K562 (cell line): ENCODE measurements around the gene SHOX. TPM values are rescaled to one million over a fixed set of nuclear protein-coding genes. Genes with fewer than 3 reads are reported as not detected.

Source experiments
- ATAC-seq: fragments of 200-7000 bp; cut with Tn5 transposase; 3 replicates; pipeline ENCODE4 v1.9.1; 2020; ENCODE audit warnings: moderate library complexity
- BruUV-seq: library from RNA; stranded (reverse); fragments of 400-500 nt; replicated peaks from 2 replicates; lab custom pipeline; 2021; lab: Mats Ljungman, UMichigan
- CTCF ChIA-PET: fragments of 300-600 bp; formaldehyde crosslinking; extraction: SDS; loops from one replicate; lab custom pipeline; 2021; ENCODE audit warnings: low intra/inter-chr PET ratio; lab: Yijun Ruan, JAX
- POLR2A ChIA-PET: fragments of 300-600, 350-650 bp; sonication (Branson Sonifier 250); formaldehyde crosslinking; extraction: SDS; loops from one replicate; lab custom pipeline; 2021; ENCODE audit warnings: antibody characterized with exemption, inconsistent platforms; lab: Yijun Ruan, JAX
- DNase-seq, 4 experiments: peaks; one replicate each; pipeline versions ENCODE4 v3.0.0 to v3.0.0-alpha.2; 2011 to 2018; ENCODE audit warnings: low spot score in 3 of 4, mixed read lengths in 3 of 4; ENCODE audit errors: extremely low read depth in 1 of 4
- FAIRE-seq: peaks from 2 replicates; lab custom pipeline; 2011; peaks lifted over from hg19 to GRCh38; lab: Jason Lieb, UNC
- H2AFZ ChIP-seq: 2 replicates; pipeline ENCODE4 v1.6.0; 2011; ENCODE audit warnings: low read depth, low read length, control low read depth, inconsistent platforms
- H3K27ac ChIP-seq: fragments of 200-600 bp; 3 replicates; pipeline ENCODE4 v1.8.0; 2011; ENCODE audit warnings: low read depth, mild to moderate bottlenecking, control low read depth, inconsistent platforms, low read length, moderate library complexity, mixed read lengths; ENCODE audit errors: extremely low read depth
- H3K27me3 ChIP-seq, 2 experiments: fragments of 300-600 bp in 1 of 2; 2 replicates in 1 of 2; 3 replicates in 1 of 2; pipeline versions ENCODE4 v1.6.0 to v1.8.0; 2011; ENCODE audit warnings: inconsistent platforms in 2 of 2, low read length in 2 of 2, mild to moderate bottlenecking in 1 of 2, mixed read lengths in 1 of 2, moderate library complexity in 1 of 2; ENCODE audit not compliant: control insufficient read depth in 2 of 2, insufficient read depth in 2 of 2
- H3K36me3 ChIP-seq: fragments of 300-600 bp; 3 replicates; pipeline ENCODE4 v1.8.0; 2011; ENCODE audit warnings: mild to moderate bottlenecking, low read length, inconsistent platforms; ENCODE audit not compliant: control insufficient read depth, insufficient read depth
- H3K4me1 ChIP-seq, 2 experiments: fragments of 200-600 bp in 1 of 2; replicated peaks in 1 of 2; 2 replicates in 1 of 2; 3 replicates in 1 of 2; pipeline versions ENCODE4 v1.5.1 to v1.8.0; 2011; ENCODE audit warnings: inconsistent platforms in 2 of 2, low read length in 2 of 2, mild to moderate bottlenecking in 1 of 2, mixed read lengths in 1 of 2, moderate library complexity in 1 of 2; ENCODE audit not compliant: control insufficient read depth in 2 of 2, insufficient read depth in 2 of 2
- H3K4me2 ChIP-seq: 2 replicates; pipeline ENCODE4 v1.6.1; 2011; ENCODE audit warnings: low read length, control low read depth, inconsistent platforms, mixed read lengths; ENCODE audit not compliant: insufficient read depth
- H3K4me3 ChIP-seq: fragments of 200-600 bp; sonication (generic), shearing (Covaris generic); 2 replicates; pipeline ENCODE4 v1.5.1; 2016; ENCODE audit warnings: control low read depth, inconsistent platforms
- H3K79me2 ChIP-seq: fragments of 200-600 bp; 3 replicates; pipeline ENCODE4 v1.8.0; 2011; ENCODE audit warnings: low read length, inconsistent platforms; ENCODE audit not compliant: control insufficient read depth, insufficient read depth
- H3K9ac ChIP-seq, 2 experiments: 2 replicates each; pipeline versions ENCODE4 v1.6.0 to v1.6.1; 2011; ENCODE audit warnings: low read depth in 2 of 2, low read length in 2 of 2, control low read depth in 1 of 2, inconsistent platforms in 1 of 2, mild to moderate bottlenecking in 1 of 2, mixed read lengths in 1 of 2; ENCODE audit not compliant: insufficient read depth in 1 of 2
- H3K9me1 ChIP-seq: one replicate; pipeline ENCODE4 v1.6.0; 2011; ENCODE audit warnings: inconsistent platforms, mild to moderate bottlenecking, low read length, moderate library complexity; ENCODE audit not compliant: control insufficient read depth, insufficient read depth
- H3K9me3 ChIP-seq: replicated peaks from 2 replicates; pipeline ENCODE4 v1.5.1; 2011; ENCODE audit warnings: low read depth, low read length, inconsistent platforms; ENCODE audit not compliant: control insufficient read depth, insufficient read depth
- H4K20me1 ChIP-seq: replicated peaks from 2 replicates; pipeline ENCODE4 v1.6.1; 2011; ENCODE audit warnings: low read length, inconsistent platforms, mixed read lengths; ENCODE audit not compliant: control insufficient read depth, insufficient read depth
- ARID2 ChIP-seq: fragments of 450-650 bp; IDR thresholded peaks from 2 replicates; pipeline ENCODE4 v1.6.1; 2017; ENCODE audit warnings: antibody characterized with exemption, mild to moderate bottlenecking
- CAMTA2 ChIP-seq: fragments of 250-450 bp; sonication (Bioruptor Pico); conservative IDR thresholded peaks from 2 replicates; pipeline ENCODE4 v1.5.1; 2022
- EGR1 ChIP-seq: fragments of 450-650 bp; conservative IDR thresholded peaks from 2 replicates; pipeline ENCODE4 v1.6.1; 2017; ENCODE audit warnings: mild to moderate bottlenecking
- FOSL1 ChIP-seq: fragments of 200-800 bp; sonication (Bioruptor generic); conservative IDR thresholded peaks from 2 replicates; pipeline ENCODE4 v1.6.1; 2016; ENCODE audit warnings: missing genetic modification characterization, missing compliant biosample characterization
- FOXM1 ChIP-seq, 2 experiments: fragments of 450-650 bp in 1 of 2; sonication (generic) in 1 of 2; formaldehyde crosslinking in 1 of 2; IDR thresholded peaks; 2 replicates each; pipeline versions ENCODE4 v1.6.1 to v1.9.0; 2017 to 2022; ENCODE audit warnings: low read depth in 2 of 2, mild to moderate bottlenecking in 2 of 2, missing genetic modification reagents in 1 of 2, moderate library complexity in 1 of 2
- GATA2 ChIP-seq: sonication (generic); formaldehyde crosslinking; IDR thresholded peaks from 2 replicates; pipeline ENCODE4 v1.4.0; 2020; ENCODE audit warnings: mild to moderate bottlenecking, missing genetic modification reagents
- HDAC6 ChIP-seq: IDR thresholded peaks from 2 replicates; pipeline ENCODE4 v1.6.1; 2012; ENCODE audit warnings: low read depth, mild to moderate bottlenecking, control low read depth, inconsistent platforms, low read length, moderate library complexity
- HOXB6 ChIP-seq: fragments of 250-450 bp; sonication (Bioruptor Pico); IDR thresholded peaks from 2 replicates; pipeline ENCODE4 v1.5.1; 2022; ENCODE audit warnings: mild to moderate bottlenecking, borderline replicate concordance
- KLF16 ChIP-seq: IDR thresholded peaks from 2 replicates; pipeline ENCODE4 v1.6.1; 2016; ENCODE audit warnings: antibody characterized with exemption
- NRF1 ChIP-seq, 2 experiments: fragments of 450-650 bp; IDR thresholded peaks in 1 of 2; conservative IDR thresholded peaks in 1 of 2; 2 replicates each; pipeline ENCODE4 v1.6.1; 2014; ENCODE audit warnings: mild to moderate bottlenecking in 2 of 2
- SREBF2 ChIP-seq: sonication (generic); formaldehyde crosslinking; IDR thresholded peaks from 2 replicates; pipeline ENCODE4 v1.4.0; 2020; ENCODE audit warnings: mild to moderate bottlenecking, missing genetic modification reagents
- STAT5A ChIP-seq: IDR thresholded peaks from 2 replicates; pipeline ENCODE4 v1.6.1; 2012; ENCODE audit warnings: low read length, inconsistent platforms, borderline replicate concordance
- TAL1 ChIP-seq: fragments of 450-650 bp; IDR thresholded peaks from 2 replicates; pipeline ENCODE4 v1.6.1; 2016; ENCODE audit warnings: mild to moderate bottlenecking
- ZNF12 ChIP-seq: sonication (generic); formaldehyde crosslinking; IDR thresholded peaks from 2 replicates; pipeline ENCODE4 v1.4.0; 2020; ENCODE audit warnings: mild to moderate bottlenecking, missing genetic modification reagents
- ZNF224 ChIP-seq: sonication (generic); formaldehyde crosslinking; IDR thresholded peaks from 2 replicates; pipeline ENCODE4 v1.8.0; 2022; ENCODE audit warnings: mild to moderate bottlenecking, missing genetic modification reagents
- ZNF263 ChIP-seq: sonication (generic); formaldehyde crosslinking; IDR thresholded peaks from 2 replicates; pipeline ENCODE4 v1.8.0; 2022; ENCODE audit warnings: mild to moderate bottlenecking, missing genetic modification reagents, borderline replicate concordance
- ZNF589 ChIP-seq: fragments of 200-800 bp; sonication (Bioruptor generic); IDR thresholded peaks from 2 replicates; pipeline ENCODE4 v1.6.1; 2016; ENCODE audit warnings: low read depth, missing genetic modification characterization, missing compliant biosample characterization
- WGBS: fragments of 100-300 bp; shearing (Covaris generic); methylation state at CpG from one replicate; pipeline ENCODE4 v1.1.6; 2016; ENCODE audit warnings: low coverage, mixed read lengths; ENCODE audit not compliant: insufficient coverage; ENCODE audit errors: missing lambda C conversion rate; 5-methylcytosine and 5-hydroxymethylcytosine counted together
- in situ Hi-C: fragments of 300-500 bp; cut with MboI; formaldehyde crosslinking; loops from 4 replicates; pipeline ENCODE4 v1.15.0; 2018; ENCODE audit warnings: inconsistent platforms, mixed read lengths
- intact Hi-C: fragments of 100-400 bp; cut with micrococcal nuclease; formaldehyde crosslinking; loops from 2 replicates; pipeline ENCODE4 v1.14.2; 2022
- polyA plus RNA-seq, 8 experiments: library from polyadenylated mRNA; depleted of rRNA in 4 of 8; stranded (reverse) in 5 of 8; unstranded in 3 of 8; fragments of >200 nt; fragmentation: Nextera tagmentation in 2 of 8; fragmentation: Illumina TruSeq in 1 of 8; extraction: Ambion mirVana in 2 of 8; extraction: Trizol in 1 of 8; gene quantifications; 2 replicates each; pipeline versions ENCODE4 v1.2.1 to v1.2.3, GENCODE V29; 2011 to 2014; ENCODE audit warnings: inconsistent platforms in 1 of 8, missing spikeins in 1 of 8
- total RNA-seq, 7 experiments: library from RNA; depleted of rRNA in 6 of 7; stranded (reverse); fragments of >200 nt in 6 of 7; fragmentation: Illumina TruSeq in 2 of 7; extraction: Trizol in 2 of 7; gene quantifications; 2 replicates each; pipeline versions ENCODE4 v1.2.1 to v1.2.3, GENCODE V29; 2011 to 2021; ENCODE audit warnings: low replicate concordance in 1 of 7
- TF ChIP-seq, protein P1 (sequence below): sonication (generic); formaldehyde crosslinking; IDR thresholded peaks from 2 replicates; pipeline ENCODE4 v1.8.1; 2022; ENCODE audit warnings: missing genetic modification reagents

Gene SHOX
- total and polyA plus RNA-seq, 9 of the 15 experiments (the other 6 are each of a cell fraction or from before 2014, with no cell fraction given) = not detected

GRCh38 chrX:643241-643595 is 12.6 kb downstream of the SHOX start:
- intact Hi-C loops = no loop called here
- Histone ChIP-seq H3K4me2 (no peak overlapping the region), H3K4me3 (no peak overlapping the region), H3K36me3 (no peaks in the 10 kb centered on the region), H3K9ac (no peak overlapping the region), H3K9me3 (no peaks in the 10 kb centered on the region), H3K4me1 (no peaks in the 10 kb centered on the region), H3K27ac (no peak overlapping the region), H3K9me1 (no peaks in the 10 kb centered on the region), H4K20me1 (no peaks in the 10 kb centered on the region), H2AFZ (no peak overlapping the region), H3K79me2 (no peaks in the 10 kb centered on the region), H3K27me3 (no peaks in the 10 kb centered on the region; a peak in 1 of 5 replicates)
- 10% methylated on average over 4 of the region's 7 CpGs for WGBS
- BruUV-seq = no TSS peak
- FAIRE-seq (no peak), ATAC-seq (no peak), DNase-seq (no peak)
- TF ChIP-seq, protein P1, sequence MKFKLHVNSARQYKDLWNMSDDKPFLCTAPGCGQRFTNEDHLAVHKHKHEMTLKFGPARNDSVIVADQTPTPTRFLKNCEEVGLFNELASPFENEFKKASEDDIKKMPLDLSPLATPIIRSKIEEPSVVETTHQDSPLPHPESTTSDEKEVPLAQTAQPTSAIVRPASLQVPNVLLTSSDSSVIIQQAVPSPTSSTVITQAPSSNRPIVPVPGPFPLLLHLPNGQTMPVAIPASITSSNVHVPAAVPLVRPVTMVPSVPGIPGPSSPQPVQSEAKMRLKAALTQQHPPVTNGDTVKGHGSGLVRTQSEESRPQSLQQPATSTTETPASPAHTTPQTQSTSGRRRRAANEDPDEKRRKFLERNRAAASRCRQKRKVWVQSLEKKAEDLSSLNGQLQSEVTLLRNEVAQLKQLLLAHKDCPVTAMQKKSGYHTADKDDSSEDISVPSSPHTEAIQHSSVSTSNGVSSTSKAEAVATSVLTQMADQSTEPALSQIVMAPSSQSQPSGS (CRISPR knock-in tag) = no peak
- peak; percentile 73; the same call in 1 of the 2 replicates for TF ChIP-seq HDAC6
- POLR2A ChIA-PET = no interaction called here
- in situ Hi-C loops = no loop called here
- CTCF ChIA-PET = no interaction called here

GRCh38 chrX:643911-644303 is 13.3 kb downstream of the SHOX start:
- no peaks in the 10 kb centered on the region for H4K20me1 ChIP-seq
- H3K4me2 ChIP-seq = no peak overlapping the region
- H2AFZ ChIP-seq = no peak overlapping the region
- no peaks in the 10 kb centered on the region; a peak in 1 of 5 replicates for H3K27me3 ChIP-seq
- H3K27ac ChIP-seq = no peak overlapping the region
- in situ Hi-C loops = no loop called here
- no peak overlapping the region for H3K4me3 ChIP-seq
- no peaks in the 10 kb centered on the region for H3K9me3 ChIP-seq
- POLR2A ChIA-PET = no interaction called here
- no peaks in the 10 kb centered on the region for H3K36me3 ChIP-seq
- intact Hi-C loops = no loop called here
- no peaks in the 10 kb centered on the region for H3K9me1 ChIP-seq
- BruUV-seq = no TSS peak
- no peak overlapping the region for H3K9ac ChIP-seq
- DNase-seq (no peak), ATAC-seq (no peak), FAIRE-seq (no peak)
- 13% methylated on average over 4 of the region's 19 CpGs for WGBS
- no peaks in the 10 kb centered on the region for H3K4me1 ChIP-seq
- CTCF ChIA-PET = no interaction called here
- no peaks in the 10 kb centered on the region for H3K79me2 ChIP-seq
- TF ChIP-seq NRF1 (conservative IDR thresholded peaks at IDR 0.05 in 1 of 2, IDR thresholded peaks at IDR 0.05 in 1 of 2) (no peak), ZNF263 (CRISPR knock-in tag) (no peak), ZNF589 (CRISPR knock-in tag) (no peak), EGR1 (no peak), TAL1 (no peak), CAMTA2 (CRISPR knock-in tag) (no peak), ZNF12 (no peak), FOXM1 (IDR thresholded peaks at IDR 0.05; ENCODE audit: low read depth) (no peak), FOXM1 (CRISPR knock-in tag; IDR thresholded peaks at IDR 0.05; ENCODE audit: low read depth) (no peak), HOXB6 (CRISPR knock-in tag) (no peak), FOSL1 (no peak), KLF16 (no peak), ARID2 (no peak), STAT5A (no peak), GATA2 (CRISPR knock-in tag) (no peak), SREBF2 (CRISPR knock-in tag) (no peak), ZNF224 (no peak)
